HUDEP-2 (cell line): ENCODE measurements around the gene PTCHD1.

ENCODE experiments used
- DNase-seq, 76 experiments: peaks; one replicate each; lab custom pipeline; 2025; ENCODE audit not compliant: unreplicated experiment in 76 of 76; lab: John Stamatoyannopoulos, UW

PTCHD1 gene

DNA sequence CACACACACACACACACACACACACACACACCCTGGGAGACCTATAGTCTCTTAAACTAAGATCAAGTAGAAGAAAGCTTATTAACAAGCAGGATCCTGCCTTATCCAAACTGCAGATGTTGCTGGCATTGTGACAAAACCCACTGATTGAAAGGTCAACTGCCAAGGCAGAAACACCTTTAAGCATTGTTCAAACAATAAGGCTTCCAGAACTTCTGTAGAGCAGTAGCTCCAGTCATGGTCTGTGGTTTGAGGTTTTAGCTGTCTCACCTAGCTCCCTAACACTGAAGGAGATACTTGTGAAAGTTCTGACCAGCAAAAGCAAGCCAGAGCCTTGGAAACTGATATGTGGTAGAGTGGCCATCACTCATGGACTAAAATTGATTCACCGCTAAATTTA, 59.8 kb downstream of the PTCHD1 start:
- no peak for DNase-seq

DNA sequence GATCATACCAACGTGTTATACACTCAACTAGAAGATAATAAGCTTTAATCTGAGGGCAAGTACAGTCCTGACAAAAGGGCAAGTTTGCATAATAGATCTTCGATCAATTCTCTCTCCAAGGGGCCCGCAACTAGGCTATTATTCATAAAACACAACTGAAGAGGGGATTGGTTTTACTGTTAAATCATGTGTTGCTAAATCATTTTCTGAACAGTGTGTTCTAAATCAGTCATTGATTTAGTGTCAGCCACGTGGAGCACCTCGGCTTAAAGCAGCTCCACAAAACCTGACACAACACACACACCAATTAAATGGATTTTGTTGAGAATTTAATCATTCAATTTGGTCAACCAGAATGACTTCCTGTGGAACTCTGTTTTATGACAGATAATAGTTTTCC, 61.6 kb downstream of the PTCHD1 start:
- DNase-seq = no peak

- no peak for DNase-seq
These were observed 63.9 kb downstream of the PTCHD1 start for GRCh38 chrX:23398570-23398969.

DNA sequence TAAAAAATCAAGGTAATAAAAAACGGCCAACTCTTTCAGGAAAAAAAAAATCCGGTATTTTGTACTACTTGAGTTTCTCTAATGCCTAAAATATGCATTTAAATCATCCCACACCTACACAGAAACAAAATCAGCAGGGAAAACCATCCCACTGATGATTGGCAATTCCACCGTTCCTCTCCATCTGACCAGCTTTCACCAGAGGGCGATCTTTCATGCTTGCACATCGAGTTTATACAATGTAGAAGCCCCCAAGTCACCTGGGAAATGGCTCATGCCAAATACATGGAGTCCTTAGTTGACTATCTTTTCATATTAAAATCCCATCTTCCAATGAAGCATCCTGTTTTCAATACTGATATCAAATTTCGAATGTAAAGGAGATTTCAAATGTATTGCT, 69.2 kb downstream of the PTCHD1 start:
- no peak for DNase-seq

GRCh38 chrX:23422912-23423311, 88.3 kb downstream of the PTCHD1 start:
- no peak for DNase-seq

DNA sequence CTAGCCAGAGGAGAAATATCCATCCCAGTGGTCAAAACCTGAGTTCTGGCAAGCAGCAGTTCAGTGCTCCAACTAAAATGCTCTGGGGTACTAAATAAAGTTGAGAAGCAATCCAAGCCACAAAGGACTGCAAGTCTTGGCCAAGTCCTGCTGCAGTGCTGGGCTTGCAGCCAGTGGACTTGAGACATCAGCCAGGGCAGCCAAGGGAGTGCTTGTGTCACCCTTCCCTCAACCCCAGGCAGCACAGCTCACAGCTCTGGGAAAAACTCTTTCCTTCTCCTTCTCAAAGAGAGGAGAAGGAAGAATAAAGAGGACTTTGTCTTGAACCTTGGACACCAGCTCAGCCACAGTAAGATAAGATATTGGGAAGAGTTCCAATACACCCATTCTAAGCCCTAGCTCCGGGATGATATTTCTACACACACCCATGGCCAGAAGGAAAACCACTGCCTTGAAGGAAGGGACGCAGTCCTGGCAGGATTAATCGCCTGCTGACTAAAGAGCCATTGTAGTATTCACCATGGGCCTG, 99.8 kb downstream of the PTCHD1 start:
- DNase-seq = no peak

DNA sequence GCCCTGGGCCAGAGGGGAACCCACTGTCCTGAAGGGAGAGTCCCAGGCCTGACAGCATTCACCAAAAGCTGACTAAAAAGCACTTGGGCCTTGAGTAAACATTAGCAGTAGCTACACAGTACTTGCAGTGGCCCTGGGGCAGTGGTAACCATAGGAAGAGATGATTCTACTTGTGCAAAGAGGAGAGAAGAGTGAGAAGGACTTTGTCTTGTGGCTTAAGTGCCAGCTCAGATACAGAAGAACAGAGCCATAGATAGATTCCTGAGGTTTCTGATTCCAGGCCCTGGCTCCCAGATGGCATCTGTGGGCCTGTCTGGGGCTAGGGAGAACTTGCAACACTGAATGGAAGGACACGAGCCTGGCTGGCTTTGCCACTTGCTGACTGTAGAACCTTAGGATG, 100.5 kb downstream of the PTCHD1 start:
- no peak for DNase-seq

GRCh38 chrX:23435575-23435974, 100.9 kb downstream of the PTCHD1 start:
- no peak for DNase-seq

DNA sequence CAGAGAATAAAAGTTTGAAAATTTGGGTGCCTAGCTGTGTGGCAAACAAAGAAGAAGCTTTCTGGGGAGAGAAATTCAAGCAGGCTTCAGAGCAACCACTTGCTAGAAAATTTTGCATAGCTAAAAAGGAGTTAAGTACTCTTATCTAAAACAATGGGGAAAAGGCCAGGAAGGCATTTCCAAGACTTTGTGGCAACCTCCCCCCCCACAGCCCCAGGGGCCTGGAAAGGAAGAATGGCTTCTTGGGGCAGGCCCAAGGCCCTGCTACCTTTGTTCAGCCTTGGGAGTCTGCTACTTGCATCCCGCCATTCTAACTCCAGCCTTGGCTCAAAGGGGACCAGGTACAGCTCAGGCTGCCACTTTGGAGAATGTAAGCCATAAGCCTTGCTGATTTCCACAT, 102.2 kb downstream of the PTCHD1 start:
- DNase-seq = no peak

- DNase-seq = no peak
These were observed 116.6 kb downstream of the PTCHD1 start for GRCh38 chrX:23451266-23451665.
